Measurements from ENCODE around the gene XRCC3. TPM values are rescaled to one million over a fixed set of nuclear protein-coding genes. Genes with fewer than 3 reads are reported as not detected.
A peak's percentile ranks its signal among the peaks of the same experiment; 100 is the strongest.

The XRCC3 gene
- total RNA-seq, 4 donors from 2014 or later, result 0.59 to 14.4 (median 5.2) TPM

- H3K27ac ChIP-seq, result no peak overlapping the region
- H3K27me3 ChIP-seq, result no peaks in the 10 kb centered on the region
- H3K4me3 ChIP-seq, result no peak overlapping the region
- TF ChIP-seq POLR2A (IDR thresholded peaks at IDR 0.05), result no peak
- no peak for TF ChIP-seq CTCF (IDR thresholded peaks at IDR 0.05)
- no peaks in the 10 kb centered on the region for H3K9me3 ChIP-seq
- intact Hi-C loops (cut with DNase I; ENCODE audit: low total_unique reads), result no loop called here
- no peaks in the 10 kb centered on the region for H3K36me3 ChIP-seq
- peaks cover 0 to 18% of the 10 kb centered on the region in 2 donors for H3K4me1 ChIP-seq
- DNase-seq, result no peak
Observed at GRCh38 chr14:103714063-103714724, 1.1 kb downstream of the XRCC3 start.

GRCh38 chr14:103713304-103714062 lies 1.8 kb downstream of the XRCC3 start:
- Histone ChIP-seq H3K27me3 (no peaks in the 10 kb centered on the region), H3K9me3 (no peaks in the 10 kb centered on the region), H3K27ac (no peak overlapping the region), H3K36me3 (no peaks in the 10 kb centered on the region), H3K4me1 (peaks cover 0 to 18% of the 10 kb centered on the region in 2 donors), H3K4me3 (no peak overlapping the region)
- no peak for DNase-seq
- intact Hi-C loops (cut with DNase I; ENCODE audit: low total_unique reads), result no loop called here
- TF ChIP-seq CTCF (IDR thresholded peaks at IDR 0.05), result no peak
- TF ChIP-seq POLR2A (IDR thresholded peaks at IDR 0.05), result no peak

- H3K27me3 ChIP-seq, result no peaks in the 10 kb centered on the region
- H3K9me3 ChIP-seq, result no peaks in the 10 kb centered on the region
- no peak for DNase-seq
- intact Hi-C loops (cut with DNase I; ENCODE audit: low total_unique reads), result no loop called here
- H3K4me3 ChIP-seq, result no peak overlapping the region
- TF ChIP-seq CTCF (IDR thresholded peaks at IDR 0.05) (no peak), POLR2A (IDR thresholded peaks at IDR 0.05) (no peak)
- H3K36me3 ChIP-seq, result no peaks in the 10 kb centered on the region
- H3K27ac ChIP-seq, result peak overlapping the region; percentile 50 to 55
- peaks cover 0 to 18% of the 10 kb centered on the region in 2 donors for H3K4me1 ChIP-seq
Observed at GRCh38 chr14:103712633-103713247, 2.5 kb downstream of the XRCC3 start.

GRCh38 chr14:103711516-103712431 lies 3.5 kb downstream of the XRCC3 start:
- Histone ChIP-seq H3K27me3 (no peaks in the 10 kb centered on the region), H3K9me3 (no peaks in the 10 kb centered on the region), H3K27ac (peak overlapping the region; percentile 50 to 55), H3K4me3 (no peak overlapping the region), H3K4me1 (peaks cover 0 to 18% of the 10 kb centered on the region in 2 donors), H3K36me3 (no peaks in the 10 kb centered on the region)
- peak; percentile 47 to 58 for DNase-seq
- no peak for TF ChIP-seq CTCF (IDR thresholded peaks at IDR 0.05)
- no peak for TF ChIP-seq POLR2A (IDR thresholded peaks at IDR 0.05)
- intact Hi-C loops (cut with DNase I; ENCODE audit: low total_unique reads), result no loop called here
